Activated naive CD4-positive, alpha-beta T cell treated with anti-CD3 and anti-CD28 coated beads, Interleukin-2, amount 50 U/mL, for 72 hours (primary cell): ENCODE results near the gene STRIP2. TPM values are rescaled to one million over a fixed set of nuclear protein-coding genes. Genes with fewer than 3 reads are reported as not detected.
"Not testable (repeated sequence)": the region's sequence is repeated elsewhere in the genome, so short reads cannot be mapped to it uniquely, and the experiment has no call there.

ENCODE experiments used
- ATAC-seq, 2 donors: fragments of 150-1000 bp; cut with Tn5 transposase; 2 replicates each; pipeline ENCODE4 v1.10.0; 2021; ENCODE audit warnings: mild to moderate bottlenecking in 2 of 2, moderate library complexity in 2 of 2
- DNase-seq, 2 donors: peaks; one replicate each; pipeline ENCODE4 v3.0.0; 2021 to 2022; ENCODE audit warnings: low spot score in 2 of 2
- H3K27ac Mint-ChIP-seq, 2 donors: one replicate each; pipeline ENCODE4 v1.8.0; 2022; ENCODE audit warnings: mild to moderate bottlenecking in 2 of 2, mixed read lengths in 2 of 2
- H3K36me3 Mint-ChIP-seq, 2 donors: one replicate each; pipeline ENCODE4 v1.8.0; 2022; ENCODE audit warnings: mixed read lengths in 2 of 2
- H3K9me3 Mint-ChIP-seq, 2 donors: one replicate each; pipeline ENCODE4 v1.8.0; 2022; ENCODE audit warnings: mixed read lengths in 2 of 2
- total RNA-seq, 2 donors: library from RNA; stranded (reverse); gene quantifications; one replicate each; pipeline ENCODE4 v1.2.3, GENCODE V29; 2022

Gene STRIP2
- total RNA-seq, 2 donors from 2014 or later: 49.2 to 120 TPM

DNA sequence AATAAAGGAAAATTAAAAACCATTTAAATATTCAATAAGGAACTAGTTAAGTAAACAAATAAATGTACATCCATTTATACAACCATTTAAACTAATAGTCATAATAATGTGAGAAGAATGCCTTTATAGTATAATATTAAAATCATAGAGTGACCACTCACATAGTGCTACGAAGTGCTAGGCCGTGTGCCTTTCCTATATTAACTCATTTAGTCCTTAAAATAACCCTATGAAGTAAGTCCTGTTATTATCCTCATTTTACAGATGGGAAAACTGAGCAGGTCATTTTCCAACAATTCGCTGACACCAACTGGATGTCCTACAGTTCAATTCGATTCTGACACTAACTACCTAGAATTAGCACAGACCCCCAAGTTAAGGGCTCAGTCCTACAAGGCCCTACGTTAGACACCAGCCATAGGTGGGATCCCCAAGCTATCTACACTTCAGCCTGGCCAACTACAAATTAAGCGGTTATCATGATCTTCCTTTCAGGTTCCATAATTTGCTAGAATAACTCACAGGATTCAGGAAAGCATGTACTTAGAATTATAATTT lies 4.1 kb downstream of the STRIP2 start:
- peaks cover 32 to 53% of the 10 kb centered on the region in 2 donors for H3K36me3 Mint-ChIP-seq
- H3K27ac Mint-ChIP-seq: peak overlapping the region; percentile 85 to 91
- no peak for DNase-seq
- peaks cover 0 to 8% of the 10 kb centered on the region in 2 donors for H3K9me3 Mint-ChIP-seq
- peak in 1 of 2 donors; percentile 11 for ATAC-seq

DNA sequence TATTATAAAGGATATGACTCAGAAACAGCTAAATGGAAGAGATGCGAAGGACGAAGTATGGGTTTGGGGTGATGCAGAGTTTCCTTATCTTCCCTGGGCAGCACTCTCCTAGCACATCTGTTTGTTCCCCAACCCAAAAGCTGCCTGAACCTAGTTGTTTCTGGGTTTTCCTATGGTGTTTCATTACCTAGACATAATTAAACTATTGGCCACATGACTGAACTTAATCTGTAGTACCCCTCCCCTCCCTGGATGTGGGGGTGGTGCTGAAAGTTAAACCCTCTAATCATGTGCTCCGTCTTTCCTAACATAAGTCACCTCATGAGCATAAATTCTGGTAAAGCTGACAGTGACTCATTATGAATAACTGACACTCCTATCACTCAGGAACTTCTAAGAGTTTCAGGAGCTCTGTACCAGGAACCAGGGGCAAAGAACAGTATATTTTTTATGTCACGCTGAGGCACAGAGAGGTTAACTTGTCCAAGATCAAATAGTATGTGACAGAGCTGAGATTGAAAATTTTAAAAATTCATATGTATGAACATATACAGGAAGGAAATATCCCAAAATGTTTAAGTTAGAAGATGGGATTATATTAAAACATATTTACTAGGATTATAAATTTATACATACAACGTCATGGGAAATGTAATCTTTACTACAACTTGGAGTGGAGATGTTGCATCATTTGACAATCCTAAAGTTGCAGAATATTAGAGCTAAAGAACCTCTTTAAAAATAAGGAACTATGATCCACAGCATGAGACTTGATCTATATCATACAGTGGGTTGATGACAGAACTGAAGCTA lies 4.8 kb downstream of the STRIP2 start:
- ATAC-seq: peak; percentile 78 to 81
- H3K27ac Mint-ChIP-seq: peak overlapping the region; percentile 85 to 91

DNA sequence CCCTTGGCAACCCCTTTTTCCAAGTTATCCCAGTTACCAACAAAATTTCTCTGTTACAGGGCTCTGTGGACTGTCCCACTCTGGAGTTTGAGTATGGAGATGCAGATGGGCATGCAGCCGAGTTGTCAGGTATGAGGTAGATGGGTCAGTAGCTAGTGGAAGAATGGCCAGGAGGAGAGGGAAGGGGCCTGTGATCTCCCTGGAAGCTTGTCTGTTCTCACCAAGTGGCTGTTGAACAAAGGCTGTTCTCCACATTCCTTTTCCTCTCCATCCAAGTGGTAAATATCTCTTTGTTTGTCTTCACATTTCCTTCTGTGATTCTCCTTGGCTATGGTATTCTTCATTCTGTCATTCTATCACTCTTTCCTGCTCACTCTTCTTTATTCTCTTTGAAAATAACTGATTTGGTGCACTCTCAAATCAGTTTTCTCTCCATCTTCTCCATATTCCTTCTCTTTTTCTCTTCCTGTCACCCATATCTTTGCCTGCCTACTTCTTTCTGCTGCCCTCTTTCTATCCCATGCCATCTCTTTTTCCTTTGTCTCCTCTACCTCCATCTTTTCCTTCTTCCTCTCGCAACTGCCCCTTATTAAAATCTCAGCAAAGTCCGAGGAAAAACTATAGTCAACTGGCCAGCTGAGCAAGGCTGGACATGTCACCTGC lies 5.9 kb downstream of the STRIP2 start:
- peak overlapping the region; percentile 85 to 91 for H3K27ac Mint-ChIP-seq
- peaks cover 0 to 8% of the 10 kb centered on the region in 2 donors for H3K9me3 Mint-ChIP-seq
- DNase-seq (no peak), ATAC-seq (no peak)
- peaks cover 38 to 67% of the 10 kb centered on the region in 2 donors for H3K36me3 Mint-ChIP-seq

More for the DNA sequence above, 4.8 kb downstream of the STRIP2 start:
- DNase-seq: peak; percentile 57 to 64
- Mint-ChIP-seq H3K9me3 (peaks cover 0 to 8% of the 10 kb centered on the region in 2 donors), H3K36me3 (peaks cover 32 to 60% of the 10 kb centered on the region in 2 donors)

DNA sequence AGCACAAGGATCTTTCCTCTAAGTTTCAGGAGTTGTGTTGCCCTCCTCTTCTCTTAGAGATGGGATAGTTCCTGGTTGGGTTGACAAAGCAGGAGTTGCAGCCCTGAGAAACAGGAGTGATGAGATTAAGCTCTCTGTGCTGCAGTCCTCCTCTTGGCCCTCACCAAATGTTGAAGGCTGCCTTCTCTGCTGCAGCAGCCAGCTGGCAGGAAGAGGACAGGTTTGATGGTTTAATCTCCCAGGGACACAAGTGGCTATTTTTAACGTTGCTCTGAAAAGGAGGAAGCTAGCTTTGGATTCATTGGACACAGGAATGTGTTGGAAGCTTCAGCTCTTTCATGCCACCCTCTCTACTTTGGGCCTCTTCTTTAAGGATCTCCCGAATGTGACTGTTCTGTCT lies 9.4 kb downstream of the STRIP2 start:
- ATAC-seq: no peak
- Mint-ChIP-seq H3K36me3 (peaks cover 57 to 83% of the 10 kb centered on the region in 2 donors), H3K27ac (peak overlapping the region in 1 of 2 donors; percentile 72), H3K9me3 (peaks cover 8 to 15% of the 10 kb centered on the region in 2 donors)
- no peak for DNase-seq

DNA sequence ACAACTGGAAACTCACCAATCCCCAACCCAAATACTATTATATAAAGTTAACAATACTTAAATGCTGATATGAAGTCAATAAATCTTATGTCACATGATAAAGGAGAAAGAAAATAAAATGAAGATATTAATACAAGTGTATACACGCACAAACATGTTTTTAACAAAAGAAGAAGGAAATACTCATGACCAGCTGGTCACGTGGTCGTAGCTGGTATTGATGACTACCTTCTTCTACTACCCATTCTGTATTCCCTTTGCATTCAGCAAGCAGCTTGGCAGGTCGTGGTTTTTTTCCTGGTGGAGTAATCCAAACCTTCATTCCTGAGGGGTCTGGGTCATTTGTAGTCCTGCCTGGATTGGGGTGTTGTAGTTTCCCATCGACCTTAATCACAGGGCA lies 10.5 kb downstream of the STRIP2 start:
- not testable (repeated sequence) for ATAC-seq, H3K27ac Mint-ChIP-seq, DNase-seq
- H3K36me3 Mint-ChIP-seq: peaks cover 66 to 93% of the 10 kb centered on the region in 2 donors
- peaks cover 8 to 15% of the 10 kb centered on the region in 2 donors for H3K9me3 Mint-ChIP-seq

DNA sequence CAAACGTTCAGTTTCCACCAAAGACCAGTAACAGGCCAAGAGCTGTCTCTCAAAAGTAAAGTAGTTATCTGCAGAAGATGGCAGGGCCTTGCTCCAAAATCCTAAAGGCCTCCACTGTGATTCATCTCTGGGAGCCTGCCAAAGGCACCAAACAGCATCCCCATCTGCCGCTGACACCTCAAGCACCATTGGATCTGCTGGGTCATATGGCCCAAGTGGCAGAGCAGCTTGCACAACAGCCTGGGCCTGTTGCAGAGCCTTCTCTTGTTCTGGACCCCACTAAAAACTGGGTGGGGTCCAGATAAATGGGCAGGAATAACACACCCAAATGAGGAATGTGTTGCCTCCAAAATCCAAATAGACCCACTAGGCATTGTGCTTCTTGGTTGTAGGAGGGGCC lies 12.7 kb downstream of the STRIP2 start:
- peaks cover 75 to 98% of the 10 kb centered on the region in 2 donors for H3K36me3 Mint-ChIP-seq
- H3K9me3 Mint-ChIP-seq, ATAC-seq, DNase-seq, H3K27ac Mint-ChIP-seq: not testable (repeated sequence)

DNA sequence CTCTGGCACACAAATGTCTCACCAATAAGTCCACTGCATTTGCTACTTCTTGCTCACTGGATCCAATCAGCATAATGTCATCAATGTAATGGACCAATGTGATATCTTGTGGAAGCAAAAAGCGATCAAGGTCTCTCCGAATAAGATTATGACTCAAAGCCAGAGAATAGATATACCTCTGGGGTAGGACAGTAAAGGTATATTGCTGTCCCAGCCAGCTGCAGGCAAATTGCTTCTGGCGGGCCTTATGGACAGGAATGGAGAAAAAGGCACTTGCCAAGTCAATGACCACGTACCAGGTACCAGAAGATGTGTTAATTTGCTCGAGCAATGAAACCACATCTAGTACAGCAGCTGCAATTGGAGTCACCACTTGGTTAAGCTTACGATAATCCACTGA lies 13.2 kb downstream of the STRIP2 start:
- not testable (repeated sequence) for ATAC-seq, DNase-seq, H3K9me3 Mint-ChIP-seq, H3K27ac Mint-ChIP-seq
- peaks cover 77 to 98% of the 10 kb centered on the region in 2 donors for H3K36me3 Mint-ChIP-seq

DNA sequence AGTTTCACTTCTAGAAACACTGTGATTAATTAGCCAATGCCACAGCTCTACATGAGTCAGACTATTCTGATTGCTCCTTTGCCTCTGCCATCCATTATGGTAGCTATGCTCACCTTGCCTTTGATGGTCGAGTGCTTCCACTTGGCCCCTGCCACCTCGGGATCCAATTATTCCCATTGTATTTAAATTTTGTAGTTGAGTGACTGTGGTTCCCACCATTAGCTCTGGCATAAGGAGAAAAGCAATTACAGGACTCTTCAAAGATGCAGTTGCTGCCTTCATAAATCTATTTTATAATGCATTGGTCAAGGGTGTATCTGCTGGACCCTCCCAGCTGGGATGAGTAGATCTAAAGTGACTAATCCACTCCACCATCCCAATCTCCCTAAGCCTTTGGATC lies 14.4 kb downstream of the STRIP2 start:
- DNase-seq, ATAC-seq, H3K9me3 Mint-ChIP-seq: not testable (repeated sequence)
- Mint-ChIP-seq H3K36me3 (peaks cover 85 to 97% of the 10 kb centered on the region in 2 donors), H3K27ac (peak overlapping the region; percentile 8 to 37)

DNA sequence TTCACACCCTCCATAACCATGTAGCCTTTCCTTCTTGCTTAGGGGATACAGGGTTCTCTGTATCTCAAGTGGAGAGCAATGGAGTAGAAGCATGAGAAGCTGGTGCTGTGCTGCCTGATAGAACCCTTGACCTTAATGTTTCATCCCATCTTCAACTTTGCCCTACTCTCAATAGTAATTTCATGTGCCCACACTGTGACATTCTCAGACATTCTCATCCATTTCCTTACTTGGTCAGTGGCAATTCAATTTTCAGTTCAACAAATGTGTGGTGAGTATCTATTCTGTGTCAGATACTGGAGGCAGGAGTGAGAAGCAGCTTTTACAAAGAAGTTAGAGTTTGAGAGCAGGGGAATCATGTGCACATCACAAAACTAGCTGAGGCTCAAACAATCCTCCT lies 16.1 kb downstream of the STRIP2 start:
- H3K27ac Mint-ChIP-seq: no peak overlapping the region
- H3K9me3 Mint-ChIP-seq: peaks cover 7 to 8% of the 10 kb centered on the region in 2 donors
- DNase-seq: no peak
- peaks cover 86 to 96% of the 10 kb centered on the region in 2 donors for H3K36me3 Mint-ChIP-seq
- ATAC-seq: no peak

DNA sequence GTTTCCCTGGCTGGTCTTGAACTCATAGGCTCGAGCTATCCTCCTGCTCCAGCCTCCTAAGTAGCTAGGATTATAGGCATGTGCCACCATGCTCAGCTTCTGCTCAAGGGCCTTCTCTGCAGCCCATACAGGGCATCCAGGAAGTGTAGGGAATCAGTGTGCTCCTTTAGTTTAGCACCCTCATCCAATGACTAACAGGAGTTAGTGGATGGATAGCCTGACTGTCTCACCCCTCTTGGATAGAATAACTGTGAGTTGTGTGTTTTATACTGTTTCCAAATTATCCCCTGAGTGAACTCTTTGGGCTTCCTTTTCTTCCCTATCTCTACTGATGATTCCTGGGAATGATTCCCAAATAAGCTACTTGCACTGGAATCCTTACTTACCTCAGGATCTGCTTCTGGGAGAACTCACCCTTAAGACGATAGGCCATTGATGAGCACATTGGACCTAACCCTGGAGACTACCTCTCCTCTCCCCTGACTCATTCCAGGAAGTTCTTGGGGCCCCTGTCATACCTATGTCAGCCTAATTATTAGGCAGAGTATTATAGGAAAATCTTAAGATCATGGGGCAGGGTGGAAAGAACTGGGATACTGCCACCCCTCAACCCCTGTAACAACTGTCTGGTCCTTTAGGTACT lies 18.5 kb downstream of the STRIP2 start:
- DNase-seq (no peak), ATAC-seq (no peak)
- peak overlapping the region in 1 of 2 donors; percentile 84 for H3K27ac Mint-ChIP-seq
- H3K9me3 Mint-ChIP-seq: no peaks in the 10 kb centered on the region
- peaks cover 71 to 87% of the 10 kb centered on the region in 2 donors for H3K36me3 Mint-ChIP-seq

DNA sequence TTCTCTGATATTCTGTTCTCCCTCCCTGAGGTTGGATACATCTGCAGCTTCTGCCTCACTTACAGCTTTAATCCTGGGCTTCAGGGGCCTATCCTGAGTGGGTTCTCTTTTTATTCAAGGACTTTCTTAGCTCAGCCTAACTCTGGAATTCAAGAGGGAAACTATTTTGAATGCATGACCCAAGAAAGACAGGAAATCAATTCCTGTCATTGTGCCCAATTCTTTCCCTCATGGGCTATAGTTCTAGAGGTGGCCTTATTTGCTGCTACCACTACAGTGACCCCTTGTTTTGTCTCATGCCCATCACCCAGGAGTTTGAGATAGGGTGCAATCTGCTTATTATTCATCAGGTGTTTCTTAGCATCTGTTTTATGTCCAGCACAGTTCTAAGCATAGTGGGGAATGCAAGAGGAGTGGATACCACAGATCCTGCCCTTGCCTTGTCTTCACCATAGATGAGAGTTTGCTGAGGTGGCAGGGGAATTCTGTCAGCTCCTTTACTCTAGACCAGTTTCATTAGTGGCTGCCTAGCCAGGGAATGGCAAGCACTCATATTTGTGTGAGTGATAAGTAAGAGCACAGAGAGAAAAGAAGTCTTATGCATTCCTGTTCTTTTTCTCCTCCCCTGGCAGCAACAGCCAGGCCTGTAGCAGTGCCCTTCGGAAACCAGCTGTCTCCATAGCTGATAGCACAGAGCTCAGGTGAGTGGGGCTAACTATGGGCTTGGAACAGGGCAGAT lies 19.4 kb downstream of the STRIP2 start:
- H3K36me3 Mint-ChIP-seq: peaks cover 69 to 82% of the 10 kb centered on the region in 2 donors

DNA sequence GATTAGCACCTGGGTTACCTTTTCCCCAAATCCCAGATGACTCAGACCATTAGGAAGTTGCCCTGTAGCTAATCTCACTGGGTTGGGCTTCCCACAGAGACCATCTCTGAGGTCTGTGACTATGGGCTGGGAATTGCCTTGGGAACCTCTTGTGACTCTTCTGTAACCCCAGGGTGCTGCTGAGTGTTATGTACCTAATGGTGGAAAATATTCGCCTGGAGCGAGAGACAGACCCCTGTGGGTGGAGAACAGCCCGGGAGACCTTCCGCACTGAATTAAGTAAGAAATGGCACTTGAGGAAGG lies 20.0 kb downstream of the STRIP2 start:
- no peak for DNase-seq
- peak overlapping the region in 1 of 2 donors; percentile 9 for H3K27ac Mint-ChIP-seq
- H3K9me3 Mint-ChIP-seq: no peaks in the 10 kb centered on the region
- H3K36me3 Mint-ChIP-seq: peaks cover 64 to 77% of the 10 kb centered on the region in 2 donors
- no peak for ATAC-seq

More for the DNA sequence above, 19.4 kb downstream of the STRIP2 start:
- ATAC-seq (no peak), DNase-seq (no peak)
- H3K27ac Mint-ChIP-seq: peak overlapping the region in 1 of 2 donors; percentile 84
- H3K9me3 Mint-ChIP-seq: no peaks in the 10 kb centered on the region

DNA sequence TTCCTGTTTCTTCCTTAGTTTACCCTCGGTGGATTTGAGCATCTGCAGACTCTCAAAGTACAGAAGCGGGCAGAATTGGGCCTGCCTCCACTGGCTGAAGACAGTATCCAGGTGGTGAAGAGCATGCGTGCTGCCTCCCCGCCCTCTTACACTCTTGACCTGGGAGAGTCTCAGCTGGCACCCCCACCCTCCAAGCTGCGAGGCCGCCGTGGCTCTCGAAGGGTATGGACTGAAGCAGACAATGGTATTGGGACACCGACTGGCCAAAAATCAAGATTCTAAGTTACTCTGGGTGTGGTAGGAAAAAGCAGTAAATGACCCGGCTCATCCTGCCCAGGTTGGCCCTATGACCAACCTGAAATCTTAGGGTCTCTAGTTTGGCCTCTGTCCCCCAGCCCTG lies 22.2 kb downstream of the STRIP2 start:
- Mint-ChIP-seq H3K27ac (no peak overlapping the region), H3K9me3 (no peaks in the 10 kb centered on the region), H3K36me3 (peaks cover 44 to 55% of the 10 kb centered on the region in 2 donors)
- DNase-seq (no peak), ATAC-seq (no peak)

DNA sequence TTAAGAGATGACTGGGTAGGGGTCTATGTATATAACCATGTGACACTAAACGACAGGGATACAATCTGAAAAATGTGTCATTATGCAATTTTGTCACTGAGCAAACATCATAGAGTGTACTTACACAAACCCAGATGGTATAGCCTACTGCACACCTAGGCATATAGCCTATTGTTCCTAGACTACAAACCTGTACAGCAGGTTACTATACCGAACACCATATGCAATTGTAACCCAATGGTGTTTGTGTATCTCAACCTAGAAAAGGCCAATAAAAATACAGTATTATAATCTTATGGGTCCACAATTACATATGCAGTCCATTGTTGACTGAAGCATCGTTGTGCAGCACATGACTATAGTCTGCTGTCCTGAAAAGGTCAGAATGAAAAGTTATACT lies 22.9 kb downstream of the STRIP2 start:
- Mint-ChIP-seq H3K36me3 (peaks cover 37 to 48% of the 10 kb centered on the region in 2 donors), H3K27ac (no peak overlapping the region), H3K9me3 (no peaks in the 10 kb centered on the region)
- no peak for ATAC-seq
- no peak for DNase-seq

DNA sequence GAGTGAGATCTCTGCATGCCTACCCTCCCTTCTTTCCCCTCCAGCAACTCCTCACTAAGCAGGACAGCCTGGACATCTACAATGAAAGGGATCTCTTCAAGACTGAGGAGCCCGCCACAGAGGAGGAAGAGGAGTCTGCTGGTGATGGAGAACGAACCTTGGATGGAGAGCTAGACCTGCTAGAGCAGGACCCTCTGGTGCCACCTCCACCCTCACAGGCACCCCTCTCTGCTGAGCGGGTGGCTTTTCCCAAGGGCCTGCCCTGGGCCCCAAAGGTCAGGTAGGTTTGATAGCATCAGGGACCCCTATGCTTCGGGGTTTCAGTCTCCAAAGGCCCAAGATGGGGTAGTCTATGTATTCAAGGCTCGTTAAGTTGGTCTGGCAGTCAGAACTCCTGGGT lies 23.9 kb downstream of the STRIP2 start:
- Mint-ChIP-seq H3K36me3 (peaks cover 31 to 40% of the 10 kb centered on the region in 2 donors), H3K27ac (no peak overlapping the region), H3K9me3 (no peaks in the 10 kb centered on the region)
- ATAC-seq (no peak), DNase-seq (no peak)

DNA sequence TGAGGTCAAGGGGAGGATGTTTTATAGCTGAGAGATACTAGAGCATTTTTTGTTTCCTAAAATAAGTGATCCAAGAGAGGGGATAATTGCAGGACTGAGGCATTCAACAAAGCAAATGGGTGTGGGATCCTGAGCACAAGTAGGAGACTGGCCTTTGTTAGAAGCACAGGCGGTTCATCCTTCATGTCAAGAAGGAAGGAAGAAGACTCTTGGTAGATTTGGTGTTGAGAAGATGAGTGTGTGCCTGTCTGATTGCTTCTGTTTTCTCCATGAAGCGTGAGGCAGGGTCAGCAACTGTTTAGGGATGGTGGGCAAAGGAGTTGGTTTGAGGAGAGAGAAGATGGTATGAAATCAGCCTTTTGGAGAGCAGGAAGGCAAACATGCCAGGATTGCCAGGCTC lies 27.6 kb downstream of the STRIP2 start:
- H3K36me3 Mint-ChIP-seq: peaks cover 27 to 32% of the 10 kb centered on the region in 2 donors
- DNase-seq: no peak
- H3K27ac Mint-ChIP-seq: no peak overlapping the region
- no peaks in the 10 kb centered on the region for H3K9me3 Mint-ChIP-seq
- ATAC-seq: no peak
